Measurements from ENCODE around the gene HDAC4.

HDAC4 gene

GRCh38 chr2:239195992-239196391, 204.8 kb downstream of the HDAC4 start:
- no peak for DNase-seq

DNA sequence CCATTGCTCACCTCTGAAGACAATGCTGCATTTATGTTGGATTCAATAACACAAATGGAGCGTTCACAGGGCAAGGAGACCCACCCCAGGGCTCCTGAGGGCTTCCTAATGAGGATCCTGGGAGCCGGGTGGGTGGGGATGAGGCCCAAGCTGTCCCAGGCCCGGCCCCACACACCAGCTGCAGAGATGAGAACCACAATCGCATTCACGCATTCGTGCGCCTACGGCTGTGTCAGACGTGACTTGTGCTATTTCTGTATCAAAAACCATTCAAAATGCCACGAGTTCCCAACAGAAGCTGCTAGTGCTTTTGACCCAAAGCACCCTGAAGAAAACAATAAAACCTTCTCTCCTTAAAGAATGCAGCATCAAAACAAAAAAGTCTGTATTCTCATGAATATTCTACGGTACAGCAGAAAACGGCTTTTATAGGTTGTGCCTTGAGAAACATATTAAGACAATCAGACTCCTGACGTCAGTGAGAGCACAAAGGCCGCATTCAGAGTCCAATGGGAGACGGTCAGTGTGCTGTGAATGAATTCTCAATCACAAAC, 205.4 kb downstream of the HDAC4 start:
- DNase-seq, result no peak

DNA sequence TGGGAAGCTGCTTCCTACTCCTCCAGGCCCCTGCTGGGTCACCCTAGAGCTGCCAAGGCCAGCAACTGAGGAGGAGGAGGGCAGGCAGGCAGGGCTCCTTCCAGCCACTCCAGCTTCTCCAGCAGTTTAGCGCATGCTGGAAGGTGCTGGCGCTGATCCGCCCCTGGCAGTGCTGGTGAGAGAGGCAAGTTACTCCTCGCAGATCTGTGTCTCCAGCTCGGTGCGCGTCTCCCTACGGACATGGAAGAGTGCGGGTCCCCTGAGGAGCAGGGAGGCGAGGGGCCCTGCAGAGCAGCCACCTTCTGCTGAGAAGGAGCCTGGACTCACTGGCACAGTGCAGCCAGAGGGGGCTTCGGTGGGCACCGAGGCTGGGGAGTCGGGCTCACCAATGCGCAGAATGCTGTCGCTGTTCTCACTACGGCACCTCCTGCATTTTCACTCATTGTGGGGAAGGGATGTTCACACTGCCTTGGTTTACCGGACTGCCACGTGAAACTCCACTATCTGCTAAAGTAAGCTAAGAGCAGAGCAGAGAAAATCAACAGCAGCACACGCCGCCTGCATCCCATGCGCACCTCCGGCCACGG, 206.0 kb downstream of the HDAC4 start:
- DNase-seq, result no peak

- DNase-seq, result no peak
Observed at GRCh38 chr2:239193925-239194677, 206.7 kb downstream of the HDAC4 start.

DNA sequence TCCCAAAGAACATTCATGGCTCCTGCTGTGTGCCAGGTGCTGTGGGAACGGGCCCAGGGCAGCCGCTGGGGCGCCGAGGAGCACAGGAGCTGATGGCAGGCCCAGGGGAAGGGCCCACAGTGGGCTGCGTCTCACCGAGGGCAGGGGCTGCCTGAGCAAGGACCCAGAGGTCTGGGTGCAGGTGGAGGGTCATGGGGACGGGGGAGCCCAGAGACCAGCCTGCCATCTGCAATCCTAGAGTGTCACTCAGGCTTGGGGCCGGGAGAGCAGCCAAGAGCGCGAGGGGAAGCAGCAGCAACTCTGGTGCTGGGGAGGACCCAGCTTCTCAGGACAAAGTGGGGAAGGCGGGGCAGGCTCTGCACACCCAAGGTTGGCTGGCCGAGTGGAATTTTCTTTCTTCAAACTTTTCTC, 207.4 kb downstream of the HDAC4 start:
- DNase-seq, result no peak

- no peak for DNase-seq
Observed at GRCh38 chr2:239192975-239193374, 207.8 kb downstream of the HDAC4 start.

DNA sequence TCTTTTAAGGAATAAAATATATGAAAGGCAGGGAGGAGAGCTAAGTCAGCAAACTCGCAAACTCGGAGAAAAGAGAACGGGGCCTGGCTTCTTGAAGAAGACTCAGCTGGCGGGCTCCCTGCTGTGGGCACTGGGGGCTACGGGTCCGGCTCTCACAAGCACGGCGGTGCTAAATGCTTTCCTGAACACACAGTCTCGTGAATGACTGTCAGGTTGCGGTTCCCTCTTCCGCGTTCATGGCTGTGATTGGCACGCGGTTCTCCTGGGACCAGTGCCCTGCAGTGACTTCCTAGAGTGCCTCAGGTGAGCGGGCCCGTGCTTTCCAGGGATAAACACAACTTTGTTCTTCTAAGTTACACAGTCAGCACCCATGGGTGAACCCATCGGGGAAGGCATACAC, 208.4 kb downstream of the HDAC4 start:
- no peak for DNase-seq

DNA sequence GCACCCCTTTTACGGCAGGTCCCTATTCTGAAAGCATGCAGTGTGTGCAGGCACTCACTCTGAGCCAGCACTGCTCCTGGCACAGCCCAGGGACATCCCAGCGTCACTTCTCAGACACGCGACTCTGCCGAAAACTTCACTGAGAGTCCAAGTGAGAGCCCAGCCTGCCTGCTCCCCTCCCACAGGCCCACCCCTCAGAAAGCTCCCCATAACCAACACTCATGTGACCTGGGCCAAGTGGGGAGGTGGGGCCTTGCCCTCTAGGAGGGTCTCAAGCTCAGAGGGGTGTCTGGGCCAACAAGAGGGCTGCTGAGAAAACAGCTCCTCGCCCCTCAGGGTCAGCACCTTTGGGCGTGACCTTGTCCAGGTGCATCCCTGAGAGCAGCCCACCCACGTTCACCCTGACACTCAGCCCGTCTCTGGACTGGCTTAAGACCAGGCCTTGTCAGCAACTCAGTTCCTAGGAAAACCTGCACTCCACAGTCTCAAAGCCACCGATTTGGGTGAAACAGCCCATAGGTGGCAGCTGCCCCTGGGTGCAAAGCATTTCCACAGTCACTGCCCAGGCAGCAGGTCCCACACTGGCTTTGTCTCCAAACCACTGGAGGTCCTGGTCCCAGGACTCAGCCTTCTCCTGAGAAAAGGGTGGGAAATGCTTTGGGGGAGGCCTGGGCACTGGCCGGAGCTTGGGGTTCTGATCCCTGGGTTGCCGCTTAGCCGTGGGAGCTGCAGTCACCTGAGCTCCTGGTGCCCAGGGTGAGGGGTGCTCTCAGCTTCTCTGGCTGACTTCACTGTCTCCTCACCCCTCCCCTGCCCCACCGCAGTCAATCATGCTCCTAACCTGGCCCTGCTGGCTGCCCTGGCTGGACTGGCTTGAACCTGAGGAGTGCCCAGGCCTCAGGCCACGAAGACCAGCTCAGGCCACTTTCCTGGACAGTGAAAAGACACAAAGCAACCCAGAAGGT, 209.6 kb downstream of the HDAC4 start:
- no peak for DNase-seq

GRCh38 chr2:239190361-239190760, 210.5 kb downstream of the HDAC4 start:
- DNase-seq, result no peak

GRCh38 chr2:239189711-239190131, 211.1 kb downstream of the HDAC4 start:
- DNase-seq, result no peak

- no peak for DNase-seq
Observed at GRCh38 chr2:239188536-239188935, 212.3 kb downstream of the HDAC4 start.

DNA sequence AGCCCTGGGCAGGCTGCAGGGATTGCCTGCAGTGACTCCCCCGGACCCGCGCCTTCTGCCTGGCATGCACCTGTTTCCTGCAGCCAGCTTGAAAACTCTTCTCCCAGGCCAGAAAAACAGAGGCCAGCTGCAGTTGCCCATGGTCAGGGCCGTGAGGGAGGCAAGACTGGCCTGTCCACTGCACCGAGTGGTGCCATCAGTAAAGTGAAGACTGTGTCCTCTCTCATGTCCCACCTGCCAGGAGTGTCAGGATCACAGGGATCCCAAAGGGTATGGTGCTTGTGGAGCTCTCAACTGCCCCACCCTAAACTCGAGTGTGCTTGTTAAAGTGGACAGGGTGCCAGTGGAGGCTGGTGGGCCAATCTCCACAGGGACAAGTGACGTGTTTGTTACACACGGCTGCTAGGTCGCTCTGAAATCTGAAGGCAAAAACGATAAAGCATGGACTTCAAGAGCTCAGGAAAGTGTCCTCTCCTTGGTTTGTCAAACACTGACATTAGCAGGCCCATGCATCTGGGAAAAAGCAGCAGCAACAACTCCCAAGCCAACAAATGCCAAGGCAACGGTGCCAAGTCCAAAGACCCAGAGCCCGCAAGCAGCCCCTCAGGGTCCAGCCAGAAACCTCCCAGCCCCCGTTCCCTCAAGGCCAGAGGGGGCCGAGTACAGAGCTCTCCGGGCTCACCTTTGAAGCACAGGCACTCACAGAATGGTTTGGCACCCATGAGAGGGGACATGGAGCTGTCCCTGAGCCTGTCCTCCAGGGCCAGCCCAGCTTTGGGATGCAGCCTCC, 213.2 kb downstream of the HDAC4 start:
- DNase-seq, result no peak

DNA sequence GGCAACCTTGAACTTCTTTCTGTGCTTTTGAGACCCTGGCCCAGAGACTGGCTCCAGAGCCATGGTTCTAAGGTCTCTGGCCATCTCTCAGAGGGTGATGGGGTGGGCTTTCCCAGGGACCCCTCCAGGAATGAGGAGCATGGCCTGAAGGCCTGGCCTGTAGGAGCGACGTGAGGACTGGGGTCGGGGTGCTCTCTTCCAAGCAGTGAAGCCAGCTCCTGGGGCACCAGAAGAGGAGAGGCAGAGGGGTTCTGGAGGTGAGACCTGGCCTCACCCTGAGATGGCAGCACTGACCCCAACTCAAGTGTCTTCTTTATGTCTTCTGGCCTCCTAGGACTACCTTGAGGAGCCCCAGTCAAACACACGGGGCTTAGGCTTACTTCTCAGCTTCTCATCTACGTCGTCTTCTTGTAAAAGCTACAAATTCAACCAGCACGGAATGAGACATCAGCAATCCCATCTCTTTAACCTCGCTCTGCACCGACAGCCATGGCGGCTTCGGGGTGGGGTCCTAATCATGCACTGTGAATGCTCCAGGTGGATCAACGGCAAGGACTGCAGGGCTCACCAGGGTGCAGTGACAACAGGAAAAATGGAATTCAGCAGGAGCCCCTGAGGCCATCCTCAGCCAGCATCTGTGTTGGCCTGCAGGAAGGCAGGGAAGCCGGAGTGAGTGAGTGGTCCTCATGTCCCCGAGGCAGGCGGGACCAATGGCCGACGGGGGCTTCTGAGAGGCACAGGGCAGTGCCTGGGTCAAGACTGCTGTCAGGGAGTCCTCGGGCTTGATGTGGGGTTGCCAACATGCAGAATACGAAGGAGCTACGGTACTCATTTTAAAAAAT, 214.1 kb downstream of the HDAC4 start:
- no peak for DNase-seq

- DNase-seq, result no peak
Observed at GRCh38 chr2:239184968-239185903, 215.6 kb downstream of the HDAC4 start.

DNA sequence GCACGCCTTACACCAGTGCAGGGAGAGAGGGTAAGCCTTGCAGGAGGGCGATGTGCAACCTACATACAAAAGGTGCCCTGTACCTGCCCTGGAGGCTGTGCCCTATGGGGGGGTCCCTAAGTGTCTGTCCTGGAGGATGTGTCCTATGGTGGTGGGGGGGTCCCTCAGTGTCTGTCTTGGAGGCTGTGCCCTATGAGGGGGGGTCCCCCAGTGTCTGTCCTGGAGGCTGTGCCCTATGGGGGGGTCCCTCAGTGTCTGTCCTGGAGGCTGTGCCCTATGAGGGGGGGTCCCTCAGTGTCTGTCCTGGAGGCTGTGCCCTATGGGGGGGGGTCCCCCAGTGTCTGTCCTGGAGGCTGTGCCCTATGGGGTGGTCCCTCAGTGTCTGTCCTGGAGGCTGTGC, 216.6 kb downstream of the HDAC4 start:
- DNase-seq, result no peak

- DNase-seq, result no peak
Observed at GRCh38 chr2:239182981-239183791, 217.6 kb downstream of the HDAC4 start.

DNA sequence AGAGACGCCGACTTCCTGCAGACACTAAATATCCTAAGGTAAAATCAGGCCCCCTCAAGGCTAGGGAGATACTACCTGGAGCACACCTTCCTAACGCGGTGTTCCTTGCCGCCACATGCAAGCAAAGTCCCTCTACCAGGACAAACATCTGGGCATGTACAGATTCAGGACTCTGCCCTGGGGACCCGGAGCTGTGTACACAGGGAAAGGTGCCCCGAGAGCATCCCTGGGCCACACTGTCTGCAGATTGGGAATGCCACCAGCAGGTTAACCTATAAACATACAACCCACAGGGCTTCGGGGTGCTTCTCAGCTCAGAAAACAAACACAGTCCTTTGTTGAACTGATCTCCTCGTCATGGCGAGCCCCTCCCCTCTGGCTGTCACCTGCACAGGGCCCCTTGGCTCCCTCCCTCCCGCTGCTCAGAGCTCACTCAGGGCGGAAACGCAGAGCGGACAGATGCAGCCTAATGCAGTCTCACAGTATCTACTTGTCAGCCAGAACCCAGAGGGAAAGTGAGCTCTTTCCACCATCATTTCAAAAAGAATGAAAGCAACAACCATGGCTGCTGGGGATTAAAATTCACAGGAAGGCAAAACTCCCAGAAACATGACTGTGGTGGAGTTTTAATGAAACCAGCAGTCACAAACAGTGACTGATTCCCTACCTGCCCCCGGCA, 218.8 kb downstream of the HDAC4 start:
- DNase-seq, result no peak

DNA sequence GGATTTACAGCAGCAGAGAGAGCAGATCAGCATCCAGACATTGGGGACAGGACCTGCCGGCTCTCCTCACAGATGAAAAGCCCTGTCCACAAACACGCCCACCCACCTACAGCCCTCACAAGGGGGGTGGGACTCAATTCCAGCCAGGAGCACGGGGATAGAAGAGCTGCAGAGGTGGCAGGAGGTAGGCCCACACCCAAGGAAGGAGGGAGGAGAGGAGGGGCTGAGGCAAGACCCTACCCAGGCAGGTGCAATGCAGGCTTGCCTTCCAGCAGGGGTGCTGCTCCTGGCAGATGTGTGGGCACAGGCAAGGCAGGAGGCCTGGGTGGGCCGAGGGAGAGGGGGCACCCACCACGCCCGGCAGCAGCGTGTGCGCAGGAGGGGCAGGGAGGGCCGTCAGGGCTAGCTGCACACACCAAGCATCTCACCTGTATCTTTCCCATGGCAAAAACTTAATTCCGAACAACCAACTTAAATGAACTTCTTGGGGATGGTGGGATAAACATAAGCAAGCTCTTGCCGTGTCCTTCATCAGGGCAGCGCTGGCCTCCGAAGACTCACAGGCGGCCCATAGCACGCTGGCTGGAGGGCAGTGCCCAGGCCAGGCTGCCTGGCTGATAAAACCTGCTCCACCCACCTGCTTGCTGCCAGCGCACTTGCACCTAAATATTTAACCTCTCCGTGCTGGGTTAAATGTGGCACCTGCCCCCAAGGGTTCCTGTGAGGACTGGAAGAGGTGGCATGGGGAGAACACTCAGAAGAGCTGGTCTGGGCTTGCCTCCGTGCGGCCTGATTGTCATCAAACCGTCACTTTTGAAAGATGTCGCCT, 219.5 kb downstream of the HDAC4 start:
- no peak for DNase-seq

Measured in amniotic stem cell (primary cell).